GM18507 (cell line): ENCODE data around the gene RREB1.
"Not testable (repeated sequence)": the region's sequence is repeated elsewhere in the genome, so short reads cannot be mapped to it uniquely, and the experiment has no call there.

Source experiments
- DNase-seq: peaks from one replicate; pipeline ENCODE4 v3.0.0; 2011; ENCODE audit warnings: low read depth; ENCODE audit not compliant: insufficient read length; ENCODE audit errors: extremely low spot score
- FAIRE-seq: peaks from 2 replicates; lab custom pipeline; 2011; peaks lifted over from hg19 to GRCh38; lab: Jason Lieb, UNC

Gene RREB1

DNA sequence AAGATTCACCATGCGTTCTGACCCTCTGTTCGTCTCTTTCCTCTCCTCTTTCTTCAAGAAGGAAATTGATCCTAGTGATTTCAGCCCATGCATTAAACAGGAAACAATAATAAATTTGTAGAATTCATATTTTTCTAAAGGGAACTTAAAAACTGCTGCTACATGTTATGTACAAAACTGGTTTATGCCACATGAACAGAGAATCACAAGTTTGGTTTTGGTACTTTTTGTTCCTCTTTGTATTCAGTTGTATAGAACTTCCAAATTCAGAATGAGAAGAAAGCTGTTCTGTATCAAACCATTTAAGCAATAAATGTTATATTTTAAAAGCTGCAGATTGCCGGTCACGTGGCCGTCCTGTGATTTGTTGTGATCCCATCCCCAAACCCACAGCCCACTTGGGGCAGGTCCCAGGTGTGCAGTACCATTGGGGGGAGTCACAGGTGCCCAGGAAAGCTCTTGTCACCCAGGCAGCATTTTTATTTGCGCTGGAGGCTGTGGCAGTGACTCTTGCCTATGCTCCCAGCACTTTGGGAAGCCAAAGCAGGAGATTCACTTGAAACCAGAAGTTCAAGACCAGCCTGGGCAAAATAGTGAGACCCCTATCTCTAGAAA lies 144.0 kb downstream of the RREB1 start:
- DNase-seq (no peak), FAIRE-seq (no peak)

DNA sequence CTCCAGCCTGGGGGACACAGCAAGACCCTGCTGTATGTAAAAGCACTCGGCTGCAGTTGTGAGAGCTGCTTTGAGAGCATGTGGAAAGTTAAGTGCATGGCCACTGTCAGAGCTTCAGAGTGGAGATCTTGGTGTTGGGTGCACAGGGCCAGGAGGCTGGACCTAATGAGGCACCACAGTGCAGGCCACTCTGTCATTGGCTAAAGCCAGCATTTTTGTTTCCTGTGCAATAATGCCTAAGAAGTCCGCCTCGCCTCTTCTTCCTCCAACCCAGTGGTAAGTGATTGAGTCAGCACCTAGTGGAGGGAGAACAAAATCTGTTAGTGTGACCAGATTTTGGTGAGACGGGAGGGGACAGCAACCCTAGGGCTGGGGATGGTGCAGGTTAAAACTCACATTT lies 144.6 kb downstream of the RREB1 start:
- FAIRE-seq (no peak), DNase-seq (no peak)

DNA sequence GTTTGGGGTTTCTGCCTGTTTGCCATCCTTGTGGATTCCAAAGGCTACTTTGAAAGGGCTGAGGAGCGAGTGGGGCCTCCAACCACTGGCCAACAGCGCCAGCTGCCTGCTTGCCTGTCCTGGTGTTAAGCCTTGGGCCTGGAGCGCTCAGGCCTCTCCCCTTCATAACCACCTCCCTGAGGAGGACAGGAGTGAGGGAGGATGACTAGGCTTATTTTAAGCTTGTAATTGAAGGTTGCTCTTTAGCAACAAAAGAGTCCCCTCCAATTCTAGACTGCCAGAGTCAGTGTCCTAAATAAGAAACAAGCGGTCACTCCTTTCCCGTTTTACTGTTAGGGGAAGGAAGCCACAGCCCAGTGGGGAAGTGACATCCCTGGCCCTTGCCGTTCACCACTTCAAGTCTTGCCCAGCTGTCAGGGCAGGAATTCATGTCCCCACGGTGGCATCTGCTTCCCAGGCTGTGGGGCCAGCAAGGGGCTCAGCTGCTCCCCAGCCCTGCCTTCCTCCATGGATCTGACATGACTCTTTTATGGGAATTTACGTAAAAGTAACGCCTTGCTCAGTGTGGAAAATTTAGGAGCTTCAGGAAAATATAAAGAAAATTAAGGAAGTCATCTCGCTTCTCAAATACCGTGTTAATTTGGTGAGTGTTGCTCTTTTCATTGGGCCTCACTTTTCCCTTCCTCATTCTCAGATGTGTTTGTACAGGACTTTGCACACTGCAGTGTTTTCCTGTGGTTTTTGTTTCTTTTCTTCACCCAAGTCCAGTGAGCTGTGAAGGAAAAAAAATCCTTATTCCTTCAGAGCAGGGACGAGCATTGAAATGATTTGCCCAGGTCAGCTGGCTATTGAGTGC lies 147.4 kb downstream of the RREB1 start:
- FAIRE-seq: no peak
- no peak for DNase-seq

DNA sequence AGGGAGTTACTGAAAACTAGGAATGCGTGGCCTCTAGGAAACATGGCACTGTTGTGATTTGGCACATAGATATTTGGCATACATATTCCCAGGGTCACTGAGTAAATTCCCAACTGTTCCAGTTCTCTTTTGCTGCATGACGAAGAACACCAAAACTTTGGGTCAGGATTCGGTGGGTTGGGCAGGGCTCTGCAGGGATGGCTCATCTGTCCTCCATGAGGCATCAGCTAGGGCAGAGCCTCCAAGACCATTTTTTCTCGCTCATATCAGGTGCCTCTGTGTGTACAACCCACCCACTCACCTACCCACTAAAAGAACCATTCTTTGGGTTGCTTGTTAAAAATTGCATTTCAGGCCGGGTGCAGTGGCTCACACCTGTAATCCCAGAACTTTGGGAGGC lies 148.2 kb downstream of the RREB1 start:
- FAIRE-seq: no peak
- no peak for DNase-seq

DNA sequence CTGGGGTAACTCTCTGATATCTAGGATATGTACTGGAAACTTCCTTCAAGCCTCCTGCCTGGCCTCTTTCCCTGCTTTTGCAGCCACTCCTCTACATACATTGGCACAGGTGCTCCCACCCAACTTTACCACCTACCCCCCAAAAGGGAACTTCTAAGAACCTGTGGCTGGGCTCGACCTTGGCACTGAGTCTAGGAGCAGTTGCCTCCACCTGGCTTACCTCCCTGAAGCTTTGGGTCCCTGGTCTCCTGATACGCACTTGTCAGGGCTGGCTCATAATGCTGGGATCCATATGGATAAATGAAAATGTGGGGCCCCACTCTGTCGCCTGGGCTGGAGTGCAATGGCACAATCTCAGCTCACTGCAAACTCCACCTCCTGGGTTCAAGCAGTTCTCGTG lies 149.0 kb downstream of the RREB1 start:
- DNase-seq: no peak
- FAIRE-seq: no peak

DNA sequence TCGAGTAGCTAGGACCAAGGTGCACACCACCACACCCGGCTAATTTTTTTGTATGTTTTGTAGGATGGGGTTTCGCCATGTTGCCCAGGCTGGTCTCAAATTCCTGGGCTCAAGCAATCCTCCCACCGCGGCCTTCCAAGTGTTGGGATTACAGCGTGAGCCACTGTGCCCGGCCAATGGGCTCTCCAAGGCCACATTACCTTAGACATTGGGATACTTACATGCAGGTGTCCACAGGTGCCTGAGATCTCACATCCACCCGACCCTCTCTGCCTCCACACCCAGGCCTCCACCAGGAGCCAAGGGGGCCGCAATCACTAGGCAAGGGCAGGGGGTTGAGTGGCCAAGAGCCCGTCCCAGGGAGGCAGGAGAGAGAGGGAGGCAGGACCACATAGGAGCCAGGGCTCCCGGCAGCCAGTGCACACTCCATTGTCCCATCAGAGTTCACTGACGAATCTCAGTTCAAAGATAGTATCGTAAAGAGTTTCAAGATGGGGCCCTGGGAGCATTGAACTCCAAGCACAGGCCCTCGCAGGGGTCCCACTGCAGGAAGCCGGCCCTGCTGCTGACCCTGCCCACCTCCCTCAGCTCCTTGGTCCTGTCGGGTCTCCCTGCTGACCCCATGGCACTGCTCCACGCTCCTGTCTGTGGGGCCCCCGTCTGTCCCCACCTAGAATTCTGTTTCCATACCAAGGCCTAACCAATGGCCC lies 149.9 kb downstream of the RREB1 start:
- FAIRE-seq: no peak
- DNase-seq: no peak

DNA sequence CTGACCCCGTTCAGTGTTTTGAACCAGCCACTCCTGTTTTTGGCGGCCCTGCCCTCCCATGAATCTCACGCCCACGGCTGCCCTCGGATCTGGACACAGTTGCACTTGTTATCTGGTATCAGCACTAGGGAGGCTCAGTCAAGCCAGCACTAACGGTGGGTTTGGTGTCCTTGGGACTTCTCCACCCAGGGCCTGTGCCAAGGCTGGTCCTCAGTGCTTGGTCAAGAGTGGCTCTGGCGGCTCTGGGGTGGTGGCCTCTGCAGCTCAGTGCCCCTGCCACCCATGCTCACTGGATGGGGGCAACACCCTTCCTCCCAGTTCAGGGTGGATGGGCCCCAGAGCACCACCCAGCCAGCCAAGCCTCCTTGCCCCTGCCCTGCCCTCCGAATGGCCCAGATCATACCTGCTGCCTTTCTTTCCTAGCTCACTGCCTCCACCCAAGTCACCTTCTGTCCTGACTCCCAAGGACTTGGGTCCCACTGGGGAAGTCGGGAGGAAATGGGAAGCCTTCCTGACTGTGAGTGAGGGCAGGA lies 150.5 kb downstream of the RREB1 start:
- no peak for DNase-seq
- FAIRE-seq: no peak

DNA sequence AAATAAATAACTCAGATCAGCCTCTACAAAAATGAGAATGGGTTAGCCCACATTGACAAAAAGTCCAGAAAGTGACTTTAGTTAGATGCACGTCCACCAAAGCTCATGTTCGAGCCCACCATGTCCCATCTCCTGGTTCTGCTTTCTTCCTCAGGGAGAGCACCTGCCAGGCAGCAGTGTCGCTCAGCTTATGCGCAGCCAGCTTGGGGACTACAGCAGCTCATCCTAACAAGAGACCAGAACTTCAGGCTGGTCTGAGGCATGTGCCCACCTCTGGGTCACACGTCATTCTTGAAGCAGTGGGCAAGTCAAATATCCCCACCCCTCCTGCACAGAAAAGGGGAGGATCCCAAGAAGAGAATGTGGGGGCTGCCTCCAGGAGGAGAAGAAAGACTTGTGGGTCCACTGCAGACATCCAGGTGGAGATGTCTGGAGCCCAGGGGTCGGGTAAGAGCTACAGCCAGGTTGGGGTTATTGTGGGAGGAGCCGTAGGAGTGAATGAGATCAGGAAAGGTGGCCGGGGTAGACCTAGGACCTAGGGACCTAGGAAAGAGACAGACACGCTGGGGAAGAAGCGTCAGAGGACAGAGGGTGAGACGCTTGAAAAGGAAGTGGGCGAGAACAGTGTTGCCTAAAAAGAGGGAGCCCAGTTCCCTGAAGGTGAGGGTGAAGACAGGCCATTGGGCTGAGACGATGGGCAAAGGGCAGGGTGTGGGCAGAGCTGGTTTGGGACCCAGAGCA lies 152.7 kb downstream of the RREB1 start:
- FAIRE-seq: no peak
- DNase-seq: no peak

DNA sequence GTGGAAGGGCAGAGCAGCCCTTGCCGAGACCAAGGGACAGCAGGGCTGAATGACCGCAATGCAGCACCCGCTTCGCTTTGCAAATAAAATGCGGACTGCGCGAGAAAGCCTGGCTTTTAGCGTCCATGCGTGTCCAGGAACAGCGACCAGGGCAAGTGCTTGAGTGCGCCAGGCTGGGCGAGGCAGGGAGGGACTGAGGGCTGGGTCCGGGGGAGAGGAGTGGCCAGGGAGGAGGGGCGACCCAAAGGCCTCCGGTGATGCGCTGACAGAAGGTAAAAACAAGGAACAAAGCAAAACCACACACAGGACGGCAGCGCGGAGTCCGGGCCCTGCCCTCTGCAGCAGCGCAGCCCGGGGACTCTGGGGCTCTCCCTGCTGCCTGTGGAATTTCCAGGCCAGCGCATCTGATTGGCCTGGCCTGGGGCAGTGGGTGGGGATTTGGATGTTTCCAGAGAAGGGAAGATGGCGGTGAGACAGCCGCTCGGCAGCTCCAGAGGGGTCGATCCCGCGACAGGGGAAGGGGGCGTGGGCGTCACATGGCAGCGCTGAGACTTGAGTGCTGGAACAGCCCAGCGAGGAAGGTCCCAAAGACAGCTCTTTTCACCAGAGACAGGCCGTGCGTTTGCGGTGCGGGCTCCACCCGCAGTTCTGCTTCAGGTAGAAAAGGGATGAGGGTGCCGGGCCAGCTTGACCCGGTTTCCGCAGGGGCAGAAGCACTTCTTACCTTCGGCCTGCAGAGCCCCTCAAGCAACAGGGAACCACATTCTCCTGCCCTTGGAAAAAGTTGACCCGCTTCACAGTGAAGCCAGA lies 153.5 kb downstream of the RREB1 start:
- FAIRE-seq: peak; percentile 48
- peak; percentile 40 for DNase-seq

DNA sequence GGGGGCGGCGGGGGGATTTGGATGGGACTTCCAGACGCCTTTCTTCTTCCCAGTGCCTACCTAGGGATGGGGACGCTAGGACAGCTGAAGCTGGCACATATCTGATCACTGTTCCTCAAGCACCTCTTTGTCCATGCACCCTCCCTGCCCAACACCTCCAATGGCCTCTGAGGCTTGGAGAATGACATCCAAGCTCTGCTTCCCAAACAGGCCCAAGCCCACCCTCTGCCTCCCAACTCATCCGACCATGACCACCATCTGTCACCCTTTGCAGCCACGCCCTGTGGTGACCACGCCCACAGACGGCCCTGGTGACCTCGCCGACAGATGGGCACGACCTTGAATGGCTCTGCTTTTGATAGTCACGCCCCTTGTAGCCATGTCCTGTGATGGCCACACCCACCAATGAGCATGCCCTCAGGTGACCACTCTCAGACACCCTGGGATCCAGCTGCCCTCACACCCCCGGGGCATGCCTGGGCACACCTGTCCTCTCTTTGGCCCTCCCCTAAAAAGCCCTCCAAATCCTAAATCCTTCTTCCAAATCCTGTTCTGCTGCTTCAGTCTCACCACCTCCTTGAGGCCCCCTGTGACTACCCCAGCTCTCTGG lies 154.2 kb downstream of the RREB1 start:
- DNase-seq: no peak

DNA sequence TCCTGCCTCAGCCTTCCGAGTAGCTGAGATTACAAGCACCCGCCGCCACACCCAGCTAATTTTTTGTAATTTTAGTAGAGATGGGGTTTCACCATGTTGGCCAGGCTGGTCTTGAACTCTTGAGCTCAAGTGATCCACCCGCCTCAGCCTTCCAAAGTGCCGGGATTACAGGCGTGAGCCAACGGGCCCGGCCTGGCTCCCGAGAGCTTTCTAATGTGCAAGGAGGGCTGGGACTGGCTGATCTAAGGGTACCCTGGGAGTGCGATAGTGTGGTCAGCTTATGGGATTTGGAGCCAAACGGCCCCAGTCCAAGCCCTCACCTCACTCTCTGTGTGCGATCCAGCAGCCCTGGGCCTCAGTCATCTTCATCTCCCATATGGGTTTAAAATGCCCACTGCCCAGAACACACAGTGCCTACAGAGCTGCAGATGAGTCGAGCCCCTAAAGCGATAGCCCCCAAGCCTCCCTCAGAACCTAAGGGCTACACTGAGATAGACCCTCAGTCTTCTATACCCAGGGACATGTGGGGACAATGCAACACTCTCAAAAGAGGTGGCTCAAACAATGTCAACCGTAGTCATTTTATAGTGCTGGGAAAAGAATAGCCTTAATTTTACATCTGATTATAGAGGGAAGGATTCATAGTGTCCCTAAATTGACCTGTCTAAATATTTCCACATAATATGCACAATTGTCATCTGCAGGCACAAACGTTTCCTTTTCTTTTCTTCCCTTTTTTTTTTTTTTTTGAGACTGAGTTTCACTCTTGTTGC lies 155.2 kb downstream of the RREB1 start:
- DNase-seq (no peak), FAIRE-seq (no peak)

More for the DNA sequence above, 154.2 kb downstream of the RREB1 start:
- no peak for FAIRE-seq

DNA sequence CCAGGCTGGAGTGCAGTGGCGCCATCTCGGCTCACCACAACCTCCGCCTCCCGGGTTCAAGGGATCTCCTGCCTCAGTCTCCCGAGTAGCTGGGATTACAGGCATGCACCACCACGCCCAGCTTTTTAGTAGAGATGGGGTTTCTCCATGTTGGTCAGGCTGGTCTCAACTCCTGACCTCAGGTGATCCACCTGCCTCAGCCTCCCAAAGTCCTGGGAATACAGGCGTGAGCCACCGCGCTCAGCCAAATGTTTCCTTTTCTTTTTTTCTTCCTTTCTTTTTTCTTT lies 155.7 kb downstream of the RREB1 start:
- not testable (repeated sequence) for DNase-seq, FAIRE-seq

DNA sequence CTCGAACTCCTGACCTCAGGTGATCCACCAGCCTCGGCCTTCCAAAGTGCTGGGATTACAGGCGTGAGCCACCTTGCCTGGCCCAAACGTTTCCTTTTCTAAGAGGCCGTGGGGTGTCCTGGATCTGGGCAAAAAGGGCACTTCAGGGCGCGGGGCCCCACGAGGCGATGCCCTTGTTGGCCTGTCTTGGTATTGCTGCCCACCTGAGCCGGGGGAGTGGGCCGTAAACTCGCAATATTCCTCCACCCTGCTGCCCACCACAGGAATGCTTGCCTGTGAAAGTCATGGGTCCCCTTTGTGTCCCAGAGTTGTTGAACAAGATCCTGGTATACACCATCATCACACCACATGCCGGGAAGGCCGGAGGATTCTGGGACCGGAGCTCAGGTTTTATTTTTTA lies 156.3 kb downstream of the RREB1 start:
- FAIRE-seq (no peak), DNase-seq (no peak)

DNA sequence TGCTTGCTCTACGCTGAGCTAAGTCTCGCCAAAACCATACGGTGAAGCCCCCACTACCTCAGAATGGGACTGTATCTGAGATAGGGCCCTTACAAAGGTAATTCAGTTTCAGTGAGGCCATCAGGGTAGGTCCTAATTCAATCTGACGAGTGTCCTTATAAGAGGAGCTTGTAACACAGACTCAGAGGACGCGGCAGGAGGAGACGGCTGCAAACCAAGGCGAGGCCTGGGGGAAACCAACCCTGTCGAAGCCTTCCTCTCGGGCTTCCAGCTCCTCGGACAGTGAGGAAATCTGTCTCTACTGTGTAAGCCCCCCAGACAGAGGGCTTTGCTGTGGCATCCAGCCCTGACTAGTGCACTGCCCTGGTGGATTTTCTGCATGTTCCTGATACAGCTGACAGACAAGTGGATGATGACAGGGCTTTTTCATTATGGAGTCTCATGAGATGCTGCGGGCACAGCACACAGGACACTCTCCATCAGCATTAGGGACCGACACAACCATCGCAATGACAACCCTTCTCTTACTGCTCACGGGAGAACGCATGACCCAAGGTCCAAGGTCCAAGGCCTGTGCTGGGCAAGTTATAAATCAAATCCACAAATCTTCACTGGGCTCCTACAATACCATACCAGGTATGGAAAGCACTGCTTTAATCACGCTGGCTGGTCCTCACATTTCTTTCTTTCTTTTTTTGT lies 157.1 kb downstream of the RREB1 start:
- DNase-seq: no peak
- no peak for FAIRE-seq

DNA sequence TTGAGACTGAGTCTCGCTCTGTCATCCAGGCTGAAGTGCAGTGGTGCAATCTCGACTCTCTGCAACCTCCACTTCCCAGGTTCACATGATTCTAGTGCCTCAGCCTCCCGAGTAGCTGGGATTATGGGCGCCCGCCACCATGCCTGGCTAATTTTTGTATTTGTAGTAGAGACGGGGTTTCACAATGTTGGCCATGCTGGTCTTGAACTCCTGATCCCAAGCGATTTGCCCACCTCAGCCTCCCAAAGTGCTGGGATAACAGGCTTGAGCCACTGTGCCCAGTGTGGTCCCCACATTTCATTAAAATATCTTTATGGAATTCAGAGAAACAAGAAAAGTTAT lies 157.6 kb downstream of the RREB1 start:
- not testable (repeated sequence) for FAIRE-seq

DNA sequence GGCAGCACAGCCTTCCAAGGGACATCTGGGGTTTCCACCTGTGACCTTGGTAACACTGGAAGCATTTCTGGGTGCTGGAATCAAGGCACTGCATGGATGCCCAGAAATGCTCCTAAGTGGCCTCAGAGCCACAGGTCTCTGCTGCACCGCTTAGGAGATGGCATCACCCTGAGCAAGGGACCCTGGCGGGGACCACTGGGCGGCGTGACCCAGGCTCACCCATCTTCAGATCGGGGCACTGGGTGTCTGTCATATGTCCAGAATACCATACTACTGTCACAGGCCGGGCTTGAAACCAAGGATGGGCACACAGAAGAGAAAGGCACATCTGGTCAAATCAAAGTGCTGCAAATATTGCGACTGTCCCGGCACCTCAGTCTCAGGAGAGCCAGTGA lies 159.3 kb downstream of the RREB1 start:
- FAIRE-seq (no peak), DNase-seq (no peak)

More for the DNA sequence above, 157.6 kb downstream of the RREB1 start:
- DNase-seq: not testable (repeated sequence)

DNA sequence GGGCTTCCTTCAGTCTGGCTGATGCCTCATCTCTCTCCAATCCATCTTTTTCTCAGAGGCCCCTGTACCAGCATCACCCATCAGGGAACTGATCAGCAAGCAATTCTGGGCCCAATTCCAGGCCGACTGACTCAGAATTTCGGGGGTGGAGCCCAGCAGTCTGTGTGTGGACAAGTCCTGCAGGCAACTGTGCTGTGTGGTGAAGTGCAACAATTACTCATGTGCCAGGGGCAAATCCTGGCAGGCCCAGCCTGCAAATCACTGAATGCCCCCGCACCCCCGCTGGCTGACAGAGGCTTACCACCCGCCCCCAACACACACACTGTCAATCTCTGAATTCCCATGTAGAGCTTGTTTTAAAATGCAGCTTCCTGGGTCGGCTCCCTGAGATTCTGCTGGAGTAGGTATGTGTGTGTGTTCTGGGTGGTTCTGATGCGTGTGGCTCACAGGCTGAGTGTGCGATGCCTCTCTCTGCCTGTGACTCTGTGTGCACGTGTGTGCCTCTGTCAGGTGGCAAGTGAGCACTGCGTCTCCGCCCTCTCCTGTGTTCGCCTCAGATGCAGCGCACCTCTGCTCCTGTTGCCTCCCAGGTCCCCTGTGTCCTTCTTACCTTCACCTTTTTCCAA lies 159.8 kb downstream of the RREB1 start:
- DNase-seq: no peak

More for the DNA sequence above, 159.8 kb downstream of the RREB1 start:
- no peak for FAIRE-seq
